AG04450 (cell line): ENCODE measurements around the gene RUNX2. TPM values are rescaled to one million over a fixed set of nuclear protein-coding genes. Genes with fewer than 3 reads are reported as not detected.

Experiments
- CTCF ChIA-PET: fragments of 300-600, 350-600 bp; formaldehyde crosslinking; extraction: SDS; loops from one replicate; lab custom pipeline; 2022; ENCODE audit warnings: antibody characterized with exemption, inconsistent platforms; lab: Charles Lee
- POLR2A ChIA-PET: fragments of 350-600 bp; formaldehyde crosslinking; extraction: SDS; loops from one replicate; lab custom pipeline; 2021; ENCODE audit warnings: antibody characterized with exemption, inconsistent platforms; lab: Yijun Ruan, JAX
- DNase-seq: peaks from one replicate; pipeline ENCODE4 v3.0.0-alpha.2; 2011; ENCODE audit warnings: low read depth, low spot score
- H3K27ac ChIP-seq: one replicate; pipeline ENCODE4 v1.5.1; 2012; ENCODE audit warnings: low read depth, low read length, control low read depth
- H3K27me3 ChIP-seq: one replicate; pipeline ENCODE4 v1.6.0; 2012; ENCODE audit warnings: low read length; ENCODE audit not compliant: control insufficient read depth, insufficient read depth
- H3K4me3 ChIP-seq: 2 replicates; pipeline ENCODE4 v1.5.1; 2011; ENCODE audit warnings: mild to moderate bottlenecking, low read depth, low read length, control low read depth
- H3K9me3 ChIP-seq: 2 replicates; pipeline ENCODE4 v1.5.1; 2012; ENCODE audit warnings: low read length; ENCODE audit not compliant: control insufficient read depth, insufficient read depth
- polyA plus RNA-seq: library from polyadenylated mRNA; depleted of rRNA; stranded (reverse); fragments of >200 nt; gene quantifications from 2 replicates; pipeline ENCODE4 v1.2.3, GENCODE V29; 2011
- TF ChIP-seq, protein P1 (sequence below): IDR thresholded peaks from 2 replicates; pipeline ENCODE4 v1.5.1; 2011; ENCODE audit warnings: low read depth, low read length, control low read depth, inconsistent platforms

Gene RUNX2
- polyA plus RNA-seq, 1 experiment = 3.4 TPM

DNA sequence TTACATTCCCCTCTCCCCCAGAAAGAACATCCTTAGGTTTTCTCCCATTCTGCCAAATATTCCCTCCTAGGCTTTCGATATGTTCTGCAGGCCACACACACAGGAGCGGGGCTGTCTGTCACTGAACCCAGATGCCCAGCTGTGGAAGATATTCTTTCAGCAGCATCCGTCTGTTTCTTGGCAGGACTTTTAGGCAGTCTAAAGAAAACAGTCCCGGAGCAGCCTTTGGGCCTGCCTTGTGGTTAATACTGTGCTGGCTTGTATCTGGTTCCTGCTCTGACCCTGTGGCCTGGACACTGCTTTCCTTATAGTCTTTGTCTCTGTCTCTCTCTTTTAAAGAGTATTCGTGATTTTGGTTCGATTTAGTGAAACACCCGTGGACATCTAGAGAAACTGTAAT is 144.3 kb downstream of the RUNX2 start:
- Histone ChIP-seq H3K9me3 (no peaks in the 10 kb centered on the region), H3K4me3 (no peak overlapping the region), H3K27me3 (no peaks in the 10 kb centered on the region), H3K27ac (peak overlapping the region; percentile 40)
- ChIA-PET CTCF (no interaction called here), POLR2A (no interaction called here)
- no peak for DNase-seq
- TF ChIP-seq, protein P1, sequence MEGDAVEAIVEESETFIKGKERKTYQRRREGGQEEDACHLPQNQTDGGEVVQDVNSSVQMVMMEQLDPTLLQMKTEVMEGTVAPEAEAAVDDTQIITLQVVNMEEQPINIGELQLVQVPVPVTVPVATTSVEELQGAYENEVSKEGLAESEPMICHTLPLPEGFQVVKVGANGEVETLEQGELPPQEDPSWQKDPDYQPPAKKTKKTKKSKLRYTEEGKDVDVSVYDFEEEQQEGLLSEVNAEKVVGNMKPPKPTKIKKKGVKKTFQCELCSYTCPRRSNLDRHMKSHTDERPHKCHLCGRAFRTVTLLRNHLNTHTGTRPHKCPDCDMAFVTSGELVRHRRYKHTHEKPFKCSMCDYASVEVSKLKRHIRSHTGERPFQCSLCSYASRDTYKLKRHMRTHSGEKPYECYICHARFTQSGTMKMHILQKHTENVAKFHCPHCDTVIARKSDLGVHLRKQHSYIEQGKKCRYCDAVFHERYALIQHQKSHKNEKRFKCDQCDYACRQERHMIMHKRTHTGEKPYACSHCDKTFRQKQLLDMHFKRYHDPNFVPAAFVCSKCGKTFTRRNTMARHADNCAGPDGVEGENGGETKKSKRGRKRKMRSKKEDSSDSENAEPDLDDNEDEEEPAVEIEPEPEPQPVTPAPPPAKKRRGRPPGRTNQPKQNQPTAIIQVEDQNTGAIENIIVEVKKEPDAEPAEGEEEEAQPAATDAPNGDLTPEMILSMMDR = no peak

DNA sequence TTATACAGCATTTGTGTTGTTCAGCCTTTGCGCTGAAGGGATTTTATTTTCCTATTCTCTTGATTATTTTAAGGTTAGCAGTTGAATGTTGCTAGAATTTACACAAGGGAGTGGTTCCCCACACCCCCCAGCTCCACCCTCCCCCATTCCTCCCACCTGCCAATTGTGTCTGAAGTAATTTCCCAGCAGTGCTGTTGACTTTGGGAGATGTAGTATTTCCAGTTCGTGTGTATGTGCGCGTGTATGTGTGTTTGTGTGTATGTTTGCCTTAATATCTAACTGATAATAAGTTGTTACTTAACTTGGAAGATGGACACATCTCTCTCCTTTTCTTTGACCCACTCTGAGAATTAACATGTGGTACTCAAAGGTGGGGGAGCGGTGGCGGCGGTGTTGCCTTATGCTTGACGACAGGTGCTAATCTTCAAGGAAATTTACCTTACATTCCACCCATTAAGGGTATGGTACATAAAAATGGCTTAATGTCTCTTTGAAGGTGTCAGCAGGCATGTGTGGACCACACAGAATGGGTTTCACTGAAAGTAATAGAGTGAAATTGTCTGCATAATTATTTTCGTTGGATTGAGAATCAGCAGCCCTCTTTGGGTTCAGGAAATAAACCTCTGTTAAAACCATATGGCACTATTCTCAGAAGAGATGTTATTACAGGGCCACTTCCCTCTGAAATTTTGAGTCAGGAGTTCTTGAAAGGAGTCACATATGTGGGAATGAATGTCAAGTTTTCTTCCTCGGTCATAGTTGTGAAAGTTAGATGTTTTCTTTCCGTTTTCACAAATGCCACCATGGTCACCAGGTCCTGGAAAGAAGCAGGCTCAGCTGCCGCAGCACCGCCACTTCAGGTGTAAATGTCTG is 145.2 kb downstream of the RUNX2 start:
- Histone ChIP-seq H3K9me3 (no peaks in the 10 kb centered on the region), H3K4me3 (no peak overlapping the region), H3K27me3 (no peaks in the 10 kb centered on the region), H3K27ac (no peak overlapping the region)
- TF ChIP-seq, protein P1 = no peak
- POLR2A ChIA-PET = no interaction called here
- no peak for DNase-seq
- CTCF ChIA-PET = interaction anchor here (1.2 kb wide), 1 partner anchor 449 kb away, joined by 3 read pairs; no protein-coding TSS in a partner anchor

DNA sequence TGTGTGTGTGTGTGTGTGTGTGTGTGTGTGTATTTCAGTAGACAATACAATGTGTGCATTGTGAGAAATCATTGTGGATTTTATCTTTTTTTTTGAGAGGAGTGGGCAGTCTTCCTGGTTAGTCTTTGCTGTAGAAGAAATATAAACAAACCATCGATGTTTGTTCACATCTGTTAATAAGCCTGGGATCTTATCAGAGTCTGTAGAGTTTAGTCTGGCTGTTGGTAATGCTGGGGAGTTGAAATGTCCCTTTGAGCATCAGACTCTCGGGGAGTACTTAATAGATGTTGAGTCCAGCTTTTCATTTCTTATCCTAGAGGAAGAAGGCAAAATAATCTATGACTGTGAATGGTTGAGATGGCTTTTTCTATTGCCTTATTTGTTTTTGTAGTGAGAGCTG is 146.2 kb downstream of the RUNX2 start:
- no peak for DNase-seq
- H3K9me3 ChIP-seq = no peaks in the 10 kb centered on the region
- TF ChIP-seq, protein P1 = no peak
- POLR2A ChIA-PET = interaction anchor here (0.8 kb wide), 1 partner anchor 188 kb away, joined by 4 read pairs; no protein-coding TSS in a partner anchor
- no peaks in the 10 kb centered on the region for H3K27me3 ChIP-seq
- H3K4me3 ChIP-seq = no peak overlapping the region
- H3K27ac ChIP-seq = no peak overlapping the region
- CTCF ChIA-PET = no interaction called here

DNA sequence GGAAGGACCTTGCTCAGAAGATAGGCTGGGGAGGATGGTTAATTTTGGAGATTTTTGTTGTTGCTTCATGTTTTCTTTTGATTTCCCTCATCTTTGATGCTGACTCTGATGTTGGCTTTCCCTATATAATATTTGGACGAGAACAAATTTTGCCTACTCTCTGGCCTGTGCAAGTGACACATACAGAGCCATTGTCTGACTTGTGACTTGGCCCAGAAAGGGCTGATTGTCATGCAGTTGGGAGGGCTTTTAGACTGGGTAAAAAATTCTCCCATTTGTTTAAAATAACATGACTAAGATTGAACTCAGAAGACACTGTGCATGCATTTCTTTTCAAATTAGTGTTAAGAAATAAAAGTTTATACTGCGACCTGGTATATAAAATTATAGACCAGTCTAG is 148.2 kb downstream of the RUNX2 start:
- ChIA-PET CTCF (no interaction called here), POLR2A (no interaction called here)
- no peak for DNase-seq
- TF ChIP-seq, protein P1 = no peak
- Histone ChIP-seq H3K27me3 (no peaks in the 10 kb centered on the region), H3K9me3 (no peaks in the 10 kb centered on the region), H3K4me3 (no peak overlapping the region), H3K27ac (no peak overlapping the region)

DNA sequence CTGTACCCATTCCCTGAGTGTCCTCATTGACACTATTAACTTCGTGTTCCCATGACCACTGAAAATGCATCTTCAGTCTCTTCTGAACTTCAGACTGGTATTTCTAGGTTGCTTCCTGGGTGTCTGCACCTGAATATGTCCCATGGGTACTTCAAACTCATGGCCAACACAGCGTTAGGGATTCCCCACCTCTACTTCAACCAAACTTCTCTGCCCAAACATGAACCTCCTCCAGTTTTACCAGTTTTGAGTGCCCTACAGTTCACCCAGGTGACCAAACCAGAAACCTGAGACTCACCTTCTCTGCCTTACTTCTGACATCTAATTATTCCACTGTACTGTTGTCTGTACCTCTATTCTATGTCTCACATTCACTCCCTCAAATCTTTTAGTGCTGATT is 149.1 kb downstream of the RUNX2 start:
- no peak for DNase-seq
- Histone ChIP-seq H3K27me3 (no peaks in the 10 kb centered on the region), H3K27ac (no peak overlapping the region), H3K9me3 (no peaks in the 10 kb centered on the region), H3K4me3 (no peak overlapping the region)
- TF ChIP-seq, protein P1 = no peak
- ChIA-PET POLR2A (no interaction called here), CTCF (no interaction called here)
